ENCODE results near the gene ECE1. TPM values are rescaled to one million over a fixed set of nuclear protein-coding genes. Genes with fewer than 3 reads are reported as not detected.
"Not testable (repeated sequence)": the region's sequence is repeated elsewhere in the genome, so short reads cannot be mapped to it uniquely, and the experiment has no call there.

Gene ECE1
- total and polyA plus RNA-seq, 4 donors: 12.1 to 155 (median 123) TPM

- DNase-seq; ATAC-seq (ENCODE audit: low FRiP score); H3K27ac ChIP-seq (ENCODE audit: low read depth in 1 of 2, low read length in 2 of 2); H3K4me1 ChIP-seq (ENCODE audit: control insufficient read depth in 1 of 2, insufficient read depth in 2 of 2, low read length in 2 of 2); intact Hi-C loops (cut with DNase I); H3K36me3 ChIP-seq (ENCODE audit: control insufficient read depth in 1 of 2, insufficient read depth in 2 of 2, low read length in 1 of 2); H3K4me3 ChIP-seq (ENCODE audit: low read length in 2 of 2); H3K27me3 ChIP-seq (ENCODE audit: control insufficient read depth in 1 of 2, insufficient read depth in 2 of 2, low read length in 1 of 2); H3K9me3 ChIP-seq (ENCODE audit: control insufficient read depth, low read length): not testable (repeated sequence)
- WGBS, 2 donors: 95 to 99% methylated on average over 4 of the region's 4 CpGs
Observed at GRCh38 chr1:21282020-21282419, 8.2 kb downstream of the ECE1 start.

GRCh38 chr1:21280482-21280881, 9.8 kb downstream of the ECE1 start:
- WGBS, 2 donors: 59 to 61% methylated on average over 4 of the region's 4 CpGs
- DNase-seq: no peak
- ATAC-seq (ENCODE audit: low FRiP score): no peak
- Histone ChIP-seq H3K4me1 (ENCODE audit: control insufficient read depth in 1 of 2, insufficient read depth in 2 of 2, low read length in 2 of 2) (peaks cover 2 to 3% of the 10 kb centered on the region in 2 donors), H3K36me3 (ENCODE audit: control insufficient read depth in 1 of 2, insufficient read depth in 2 of 2, low read length in 1 of 2) (no peaks in the 10 kb centered on the region), H3K27me3 (ENCODE audit: control insufficient read depth in 1 of 2, insufficient read depth in 2 of 2, low read length in 1 of 2) (no peaks in the 10 kb centered on the region), H3K4me3 (ENCODE audit: low read length in 2 of 2) (no peak overlapping the region), H3K27ac (ENCODE audit: low read depth in 1 of 2, low read length in 2 of 2) (peak overlapping the region in 1 of 2 donors; percentile 82), H3K9me3 (ENCODE audit: control insufficient read depth, low read length) (no peaks in the 10 kb centered on the region)
- intact Hi-C loops (cut with DNase I): no loop called here

GRCh38 chr1:21280011-21280471, 10.2 kb downstream of the ECE1 start:
- 27 to 29% methylated on average over 5 of the region's 5 CpGs for WGBS, 2 donors
- ATAC-seq (ENCODE audit: low FRiP score) (peak; percentile 66), DNase-seq (no peak)
- Histone ChIP-seq H3K27me3 (ENCODE audit: control insufficient read depth in 1 of 2, insufficient read depth in 2 of 2, low read length in 1 of 2) (no peaks in the 10 kb centered on the region), H3K27ac (ENCODE audit: low read depth in 1 of 2, low read length in 2 of 2) (peak overlapping the region; percentile 36 to 82), H3K9me3 (ENCODE audit: control insufficient read depth, low read length) (no peaks in the 10 kb centered on the region), H3K36me3 (ENCODE audit: control insufficient read depth in 1 of 2, insufficient read depth in 2 of 2, low read length in 1 of 2) (no peaks in the 10 kb centered on the region), H3K4me3 (ENCODE audit: low read length in 2 of 2) (no peak overlapping the region), H3K4me1 (ENCODE audit: control insufficient read depth in 1 of 2, insufficient read depth in 2 of 2, low read length in 2 of 2) (peaks cover 2 to 3% of the 10 kb centered on the region in 2 donors)
- intact Hi-C loops (cut with DNase I): no loop called here

GRCh38 chr1:21278860-21279845, 11.1 kb downstream of the ECE1 start:
- WGBS, 2 donors: 46 to 47% methylated on average over 28 of the region's 28 CpGs
- no peak overlapping the region for H3K4me3 ChIP-seq (ENCODE audit: low read length in 2 of 2)
- ATAC-seq (ENCODE audit: low FRiP score) (peak; percentile 51), DNase-seq (peak in 1 of 2 donors; percentile 56)
- no peaks in the 10 kb centered on the region for H3K36me3 ChIP-seq (ENCODE audit: control insufficient read depth in 1 of 2, insufficient read depth in 2 of 2, low read length in 1 of 2)
- intact Hi-C loops (cut with DNase I): no loop called here
- H3K4me1 ChIP-seq (ENCODE audit: control insufficient read depth in 1 of 2, insufficient read depth in 2 of 2, low read length in 2 of 2): peaks cover 2 to 3% of the 10 kb centered on the region in 2 donors
- H3K27me3 ChIP-seq (ENCODE audit: control insufficient read depth in 1 of 2, insufficient read depth in 2 of 2, low read length in 1 of 2): no peaks in the 10 kb centered on the region
- H3K27ac ChIP-seq (ENCODE audit: low read depth in 1 of 2, low read length in 2 of 2): peak overlapping the region; percentile 36 to 82
- H3K9me3 ChIP-seq (ENCODE audit: control insufficient read depth, low read length): no peaks in the 10 kb centered on the region

- intact Hi-C loops (cut with DNase I): no loop called here
Observed at GRCh38 chr1:21278208-21278859, 11.9 kb downstream of the ECE1 start.

GRCh38 chr1:21277180-21277579, 13.1 kb downstream of the ECE1 start:
- H3K36me3 ChIP-seq (ENCODE audit: control insufficient read depth in 1 of 2, insufficient read depth in 2 of 2, low read length in 1 of 2): no peaks in the 10 kb centered on the region
- no peaks in the 10 kb centered on the region for H3K27me3 ChIP-seq (ENCODE audit: control insufficient read depth in 1 of 2, insufficient read depth in 2 of 2, low read length in 1 of 2)
- DNase-seq: peak in 1 of 2 donors; percentile 78
- H3K4me1 ChIP-seq (ENCODE audit: control insufficient read depth in 1 of 2, insufficient read depth in 2 of 2, low read length in 2 of 2): peaks cover 2 to 3% of the 10 kb centered on the region in 2 donors
- intact Hi-C loops (cut with DNase I): no loop called here
- WGBS, 2 donors: 2 to 8% methylated on average over 7 of the region's 7 CpGs
- no peaks in the 10 kb centered on the region for H3K9me3 ChIP-seq (ENCODE audit: control insufficient read depth, low read length)
- H3K27ac ChIP-seq (ENCODE audit: low read depth in 1 of 2, low read length in 2 of 2): no peak overlapping the region
- no peak overlapping the region for H3K4me3 ChIP-seq (ENCODE audit: low read length in 2 of 2)
- peak; percentile 55 for ATAC-seq (ENCODE audit: low FRiP score)

More at GRCh38 chr1:21278208-21278859, 11.9 kb downstream of the ECE1 start:
- WGBS, 2 donors: 20 to 23% methylated on average over 9 of the region's 9 CpGs
- DNase-seq (peak in 1 of 2 donors; percentile 67), ATAC-seq (ENCODE audit: low FRiP score) (peak; percentile 56)
- no peak overlapping the region for H3K4me3 ChIP-seq (ENCODE audit: low read length in 2 of 2)
- H3K27me3 ChIP-seq (ENCODE audit: control insufficient read depth in 1 of 2, insufficient read depth in 2 of 2, low read length in 1 of 2): no peaks in the 10 kb centered on the region
- H3K36me3 ChIP-seq (ENCODE audit: control insufficient read depth in 1 of 2, insufficient read depth in 2 of 2, low read length in 1 of 2): no peaks in the 10 kb centered on the region
- H3K9me3 ChIP-seq (ENCODE audit: control insufficient read depth, low read length): no peaks in the 10 kb centered on the region
- H3K4me1 ChIP-seq (ENCODE audit: control insufficient read depth in 1 of 2, insufficient read depth in 2 of 2, low read length in 2 of 2): peaks cover 2 to 3% of the 10 kb centered on the region in 2 donors
- H3K27ac ChIP-seq (ENCODE audit: low read depth in 1 of 2, low read length in 2 of 2): peak overlapping the region in 1 of 2 donors; percentile 31

GRCh38 chr1:21272540-21272939, 17.7 kb downstream of the ECE1 start:
- Histone ChIP-seq H3K36me3 (ENCODE audit: control insufficient read depth in 1 of 2, insufficient read depth in 2 of 2, low read length in 1 of 2) (no peaks in the 10 kb centered on the region), H3K27me3 (ENCODE audit: control insufficient read depth in 1 of 2, insufficient read depth in 2 of 2, low read length in 1 of 2) (no peaks in the 10 kb centered on the region), H3K4me1 (ENCODE audit: control insufficient read depth in 1 of 2, insufficient read depth in 2 of 2, low read length in 2 of 2) (peaks cover 0 to 2% of the 10 kb centered on the region in 2 donors), H3K4me3 (ENCODE audit: low read length in 2 of 2) (no peak overlapping the region), H3K9me3 (ENCODE audit: control insufficient read depth, low read length) (no peaks in the 10 kb centered on the region), H3K27ac (ENCODE audit: low read depth in 1 of 2, low read length in 2 of 2) (no peak overlapping the region)
- ATAC-seq (ENCODE audit: low FRiP score) (no peak), DNase-seq (no peak)
- 89 to 91% methylated on average over 8 of the region's 8 CpGs for WGBS, 2 donors
- intact Hi-C loops (cut with DNase I): no loop called here

GRCh38 chr1:21271550-21271949, 18.7 kb downstream of the ECE1 start:
- Histone ChIP-seq H3K4me1 (ENCODE audit: control insufficient read depth in 1 of 2, insufficient read depth in 2 of 2, low read length in 2 of 2) (no peaks in the 10 kb centered on the region), H3K36me3 (ENCODE audit: control insufficient read depth in 1 of 2, insufficient read depth in 2 of 2, low read length in 1 of 2) (no peaks in the 10 kb centered on the region), H3K27me3 (ENCODE audit: control insufficient read depth in 1 of 2, insufficient read depth in 2 of 2, low read length in 1 of 2) (no peaks in the 10 kb centered on the region), H3K4me3 (ENCODE audit: low read length in 2 of 2) (no peak overlapping the region), H3K27ac (ENCODE audit: low read depth in 1 of 2, low read length in 2 of 2) (no peak overlapping the region), H3K9me3 (ENCODE audit: control insufficient read depth, low read length) (no peaks in the 10 kb centered on the region)
- no peak for DNase-seq
- 79 to 87% methylated on average over 6 of the region's 6 CpGs for WGBS, 2 donors
- ATAC-seq (ENCODE audit: low FRiP score): no peak
- intact Hi-C loops (cut with DNase I): no loop called here
